Amniotic stem cell (primary cell): ENCODE results near the gene SCARB1.

Experiments
- DNase-seq: peaks from one replicate; lab custom pipeline; 2025; lab: John Stamatoyannopoulos, UW

The SCARB1 gene

GRCh38 chr12:124864326-124864752 lies 675 bp upstream of the SCARB1 start:
- no peak for DNase-seq

GRCh38 chr12:124862768-124863415 lies 772 bp downstream of the SCARB1 start:
- DNase-seq: no peak

GRCh38 chr12:124861898-124862676 lies 1.6 kb downstream of the SCARB1 start:
- no peak for DNase-seq

DNA sequence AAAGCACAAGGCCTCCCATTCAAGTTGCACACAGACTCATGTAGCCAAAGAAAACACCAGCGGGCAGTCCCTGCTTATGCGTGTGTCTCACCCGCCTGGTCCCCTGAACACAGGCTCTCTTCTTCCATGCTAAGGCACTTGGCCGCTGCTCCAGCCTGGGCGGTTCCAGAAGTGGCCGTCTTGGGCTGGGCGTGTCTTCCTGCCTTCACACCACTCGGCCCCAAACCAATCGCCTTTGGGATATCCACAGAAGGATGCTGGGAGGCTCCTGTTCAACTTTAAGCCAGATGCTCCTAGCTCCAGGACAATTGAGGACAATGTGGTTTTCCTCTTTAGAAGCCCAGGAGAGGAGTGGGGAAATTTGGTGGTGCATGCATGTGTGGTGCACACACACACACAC lies 2.2 kb downstream of the SCARB1 start:
- no peak for DNase-seq

DNA sequence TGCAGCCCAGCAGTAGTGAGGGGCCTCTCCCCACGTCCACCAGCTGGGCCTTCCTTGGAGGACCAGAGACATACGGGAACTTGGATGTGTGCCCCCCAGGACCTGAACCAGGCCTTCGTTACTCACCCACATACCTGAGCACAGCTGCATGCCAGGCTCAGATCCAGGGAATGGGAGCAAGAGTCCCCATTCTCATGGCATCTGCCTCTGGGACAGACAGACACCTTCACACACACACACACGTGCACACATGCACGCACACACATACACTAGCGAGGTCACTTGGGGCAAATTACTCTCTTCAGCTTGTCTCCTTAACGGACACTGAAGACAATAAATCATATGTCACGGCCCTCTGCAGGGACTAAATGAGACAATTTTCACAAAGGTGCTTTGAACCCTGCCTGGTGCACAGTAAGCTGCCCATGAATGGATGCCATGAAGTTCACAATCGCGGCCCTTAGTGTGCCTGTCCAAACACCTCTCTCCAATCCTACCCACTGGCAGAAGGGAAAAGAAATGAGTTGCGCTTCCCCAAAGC lies 5.7 kb downstream of the SCARB1 start:
- DNase-seq: no peak

DNA sequence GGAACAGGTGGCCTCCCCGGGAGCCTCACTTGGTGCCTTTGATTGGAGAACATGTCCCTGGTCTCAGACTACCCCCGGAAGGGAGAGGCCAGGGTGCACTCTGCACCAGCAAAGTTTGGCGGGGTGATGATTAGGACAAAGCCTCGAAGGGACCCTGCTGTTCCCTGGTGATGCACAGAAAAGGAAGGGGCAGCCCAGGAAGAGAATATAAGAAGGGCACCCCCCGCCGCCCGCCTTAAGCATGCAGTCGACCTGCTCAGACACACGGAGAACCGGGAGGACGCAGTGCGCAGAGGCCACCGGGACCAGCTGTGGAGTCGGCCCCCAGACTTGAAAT lies 6.9 kb downstream of the SCARB1 start:
- no peak for DNase-seq

- no peak for DNase-seq
Measured at GRCh38 chr12:124856132-124856841, 7.4 kb downstream of the SCARB1 start.

GRCh38 chr12:124855275-124855957 lies 8.2 kb downstream of the SCARB1 start:
- no peak for DNase-seq

- no peak for DNase-seq
Measured at GRCh38 chr12:124854637-124855184, 9.0 kb downstream of the SCARB1 start.

GRCh38 chr12:124853781-124854636 lies 9.7 kb downstream of the SCARB1 start:
- DNase-seq: no peak

DNA sequence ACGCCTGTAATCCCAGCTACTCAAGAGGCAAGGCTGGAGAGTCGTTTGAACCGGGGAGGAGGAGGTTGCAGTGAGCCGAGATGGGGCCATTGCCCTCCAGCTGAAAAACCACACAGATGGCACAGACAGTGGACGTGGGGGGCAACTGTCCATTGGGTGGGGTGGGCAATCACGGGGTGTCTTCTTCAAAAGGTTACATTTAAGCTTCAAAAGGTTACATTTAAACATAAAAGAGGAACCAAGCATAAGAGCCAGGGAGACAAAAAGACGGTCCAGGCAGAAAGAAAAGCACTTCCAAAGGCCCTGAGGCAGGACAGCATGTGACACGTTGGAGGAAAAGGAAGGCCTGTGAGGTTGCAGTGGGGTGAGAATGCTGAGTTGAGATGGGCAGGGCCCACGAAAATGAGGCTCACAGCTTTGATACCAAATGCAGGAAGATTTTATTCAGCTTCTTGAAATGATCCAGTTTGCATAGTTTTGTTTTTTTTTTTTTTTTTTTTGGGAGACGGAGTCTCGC lies 10.7 kb downstream of the SCARB1 start:
- no peak for DNase-seq

DNA sequence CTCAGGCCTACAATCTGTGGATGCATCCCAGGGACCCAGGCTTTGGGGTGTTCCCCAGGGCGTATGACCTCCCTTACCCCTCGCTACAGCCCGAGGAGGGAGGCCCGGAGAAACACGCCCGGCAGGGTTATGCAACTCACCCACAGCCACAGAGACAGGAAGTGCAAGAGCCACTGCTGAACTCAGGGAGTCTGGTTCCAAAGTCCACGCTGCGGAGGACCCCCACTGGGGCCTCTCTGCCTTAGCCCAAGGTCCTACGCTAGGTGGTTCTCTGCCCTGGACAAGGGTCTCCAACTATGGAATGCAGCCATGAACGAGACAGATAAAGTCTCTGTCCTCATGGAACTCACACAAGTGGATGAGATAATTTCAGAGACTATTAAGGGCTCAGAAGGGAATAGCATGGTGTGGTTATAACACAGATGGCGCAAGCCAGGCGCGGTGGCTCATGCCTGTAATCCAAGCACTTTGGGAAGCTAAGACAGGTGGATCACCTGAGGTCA lies 11.3 kb downstream of the SCARB1 start:
- no peak for DNase-seq

DNA sequence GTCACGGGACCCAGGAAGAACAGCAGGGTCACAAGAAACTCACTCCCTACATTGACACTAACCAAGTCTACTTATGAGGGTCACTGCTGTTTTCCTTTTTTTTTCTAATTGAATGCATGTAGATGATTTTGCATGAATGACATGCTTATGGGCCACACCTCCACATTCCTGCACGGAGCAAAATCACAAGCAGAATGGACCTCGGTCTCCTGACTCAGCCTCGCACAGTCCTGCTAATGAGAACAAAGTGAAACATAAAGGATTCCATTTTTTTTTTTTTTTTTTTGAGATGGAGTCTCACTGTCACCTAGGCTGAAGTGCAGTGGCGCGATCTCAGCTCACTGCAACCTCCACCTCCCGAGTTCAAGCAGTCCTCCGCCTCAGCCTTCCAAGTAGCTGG lies 12.3 kb downstream of the SCARB1 start:
- DNase-seq: no peak

DNA sequence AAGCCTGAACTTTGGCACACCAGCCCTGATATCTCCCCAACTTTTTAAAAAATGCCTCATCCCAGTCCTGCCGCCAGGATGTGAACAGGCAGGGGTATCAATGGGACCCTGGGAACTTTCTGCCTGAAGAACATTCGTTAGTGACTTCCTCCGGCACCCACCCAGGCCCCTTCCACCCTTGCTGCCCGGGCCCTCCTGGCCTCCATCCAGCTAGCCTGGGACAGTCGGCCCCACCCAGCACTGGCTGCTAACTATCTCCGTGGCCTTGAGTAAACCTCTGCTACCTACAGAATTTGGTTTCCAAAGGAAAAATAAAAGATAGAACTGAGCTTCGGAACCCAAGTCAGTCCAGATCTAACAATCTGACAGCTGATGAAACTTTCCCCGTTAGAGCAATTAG lies 14.3 kb downstream of the SCARB1 start:
- no peak for DNase-seq

GRCh38 chr12:124848621-124849380 lies 14.9 kb downstream of the SCARB1 start:
- DNase-seq: no peak

DNA sequence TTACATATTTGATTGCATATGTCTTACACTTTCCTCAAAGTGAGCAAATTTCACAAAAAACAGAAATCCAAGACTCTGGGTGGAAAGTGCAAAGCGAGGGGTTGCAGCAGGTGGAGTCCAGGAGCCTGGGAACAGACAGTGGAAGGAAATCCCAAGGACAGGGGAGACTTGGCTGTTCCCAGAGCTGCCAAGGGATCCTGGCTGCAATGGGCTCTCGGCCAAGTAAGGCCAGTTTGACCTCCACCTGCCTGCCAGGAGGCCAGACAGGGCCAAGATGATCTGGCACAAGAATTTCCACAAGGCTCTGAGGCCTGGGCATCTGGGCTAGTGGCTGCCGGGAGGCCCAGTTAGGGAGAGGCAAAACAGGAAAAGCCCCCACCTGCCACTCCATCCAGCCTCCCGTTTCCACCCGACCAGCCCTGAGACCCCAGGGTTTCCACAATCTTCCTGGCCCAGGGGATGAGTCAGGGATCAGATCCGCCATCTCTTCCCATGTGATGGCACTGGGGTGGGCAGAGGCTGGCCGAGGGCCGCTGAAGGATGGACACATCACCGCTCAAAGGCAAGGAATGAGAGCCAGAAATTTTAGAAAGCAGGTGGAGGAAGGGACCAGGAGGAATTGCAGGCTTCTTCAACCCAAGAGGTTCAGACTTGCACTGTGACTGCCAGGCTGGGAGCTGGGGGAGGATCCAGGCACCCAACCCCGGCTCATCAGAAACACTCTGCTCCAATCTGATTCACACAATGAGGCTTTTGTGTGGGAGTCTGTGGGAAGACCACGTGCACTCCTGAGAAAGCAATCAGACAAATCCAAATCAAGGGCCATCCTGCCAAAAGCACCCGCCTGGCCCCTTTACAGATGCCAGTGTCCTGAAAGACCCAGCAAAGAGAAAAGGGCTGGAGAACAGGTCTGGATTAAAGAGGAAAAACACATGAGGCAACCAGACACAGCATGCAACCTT lies 16.3 kb downstream of the SCARB1 start:
- no peak for DNase-seq

GRCh38 chr12:124844411-124845397 lies 19.0 kb downstream of the SCARB1 start:
- DNase-seq: no peak
